Panc1 (cell line): Measurements from ENCODE around the gene TANC1. TPM values are rescaled to one million over a fixed set of nuclear protein-coding genes. Genes with fewer than 3 reads are reported as not detected.

ENCODE experiments used
- ATAC-seq: fragments of 200-7000 bp; cut with Tn5 transposase; 2 replicates; pipeline ENCODE4 v1.9.1; 2020; ENCODE audit warnings: mild to moderate bottlenecking, moderate library complexity
- Bru-seq: library from RNA; stranded (reverse); fragments of 400-500 nt; gene quantifications from one replicate; lab custom pipeline; 2021; lab: Mats Ljungman, UMichigan
- BruChase-seq, 2 experiments: library from RNA; stranded (reverse); fragments of 400-500 nt; gene quantifications; one replicate each; lab custom pipeline; 2021; lab: Mats Ljungman, UMichigan
- BruUV-seq: library from RNA; stranded (reverse); fragments of 400-500 nt; replicated peaks from 2 replicates; lab custom pipeline; 2021; lab: Mats Ljungman, UMichigan
- CTCF ChIA-PET: fragments of 300-600 bp; sonication (Branson Sonifier 250); formaldehyde crosslinking; loops from one replicate; lab custom pipeline; 2022; ENCODE audit warnings: antibody characterized with exemption; lab: Charles Lee
- POLR2A ChIA-PET: fragments of 300-600 bp; sonication (Branson Sonifier 250); formaldehyde crosslinking; loops from one replicate; lab custom pipeline; 2022; ENCODE audit warnings: antibody characterized with exemption; lab: Charles Lee
- DNase-seq: peaks from one replicate; pipeline ENCODE4 v3.0.0-alpha.2; 2010; ENCODE audit warnings: low read depth, low spot score
- H3K27ac ChIP-seq: 2 replicates; pipeline ENCODE4 v1.5.1; 2011; ENCODE audit warnings: mild to moderate bottlenecking, low read length, inconsistent platforms
- H3K27me3 ChIP-seq: fragments of 200-500 bp; sonication (Bioruptor generic); 2 replicates; pipeline ENCODE4 v1.6.0; 2014; ENCODE audit warnings: low read length, inconsistent platforms; ENCODE audit not compliant: control insufficient read depth, insufficient read depth
- H3K36me3 ChIP-seq: fragments of 200-500 bp; sonication (Bioruptor generic); 2 replicates; pipeline ENCODE4 v1.5.1; 2014; ENCODE audit warnings: inconsistent platforms, mild to moderate bottlenecking, low read length, moderate library complexity; ENCODE audit not compliant: control insufficient read depth, insufficient read depth
- H3K4me1 ChIP-seq: 2 replicates; pipeline ENCODE4 v1.5.1; 2011; ENCODE audit warnings: inconsistent platforms, mild to moderate bottlenecking, low read length, moderate library complexity; ENCODE audit not compliant: control insufficient read depth, insufficient read depth
- H3K4me3 ChIP-seq, 2 experiments: 2 replicates each; pipeline ENCODE4 v1.5.1; 2011 to 2012; ENCODE audit warnings: low read depth in 2 of 2, low read length in 2 of 2, mild to moderate bottlenecking in 2 of 2, inconsistent platforms in 1 of 2, moderate library complexity in 1 of 2
- H3K9me3 ChIP-seq: fragments of 200-500 bp; sonication (Bioruptor generic); 2 replicates; pipeline ENCODE4 v1.5.1; 2014; ENCODE audit warnings: low read depth, mild to moderate bottlenecking, inconsistent platforms, low read length, moderate library complexity; ENCODE audit not compliant: control insufficient read depth, insufficient read depth
- CTCF ChIP-seq: fragments of 450-650 bp; IDR thresholded peaks from 2 replicates; pipeline ENCODE4 v1.5.1; 2017; ENCODE audit warnings: mild to moderate bottlenecking
- POLR2AphosphoS5 ChIP-seq: IDR thresholded peaks from 2 replicates; pipeline ENCODE4 v1.6.1; 2012; ENCODE audit warnings: mild to moderate bottlenecking, low read depth, low read length, moderate library complexity
- REST ChIP-seq, 2 experiments: IDR thresholded peaks; 2 replicates each; pipeline ENCODE4 v1.6.1; 2011 to 2012; ENCODE audit warnings: low read depth in 2 of 2, control low read depth in 1 of 2, low read length in 1 of 2, mild to moderate bottlenecking in 1 of 2, moderate library complexity in 1 of 2; ENCODE audit not compliant: insufficient read depth in 1 of 2
- SIN3A ChIP-seq: IDR thresholded peaks from 2 replicates; pipeline ENCODE4 v1.6.1; 2012; ENCODE audit warnings: low read depth, mild to moderate bottlenecking, low read length, moderate library complexity, borderline replicate concordance; ENCODE audit not compliant: insufficient read depth
- TCF7L2 ChIP-seq: IDR thresholded peaks from 2 replicates; pipeline ENCODE4 v1.6.1; 2011; ENCODE audit warnings: mild to moderate bottlenecking, low read depth, low read length, inconsistent platforms
- in situ Hi-C: cut with HindIII; loops from 2 replicates; pipeline ENCODE4 v1.10.0; 2016; ENCODE audit warnings: low sequenced_read_pairs, low pct_unique_long_range_greater_than_20kb
- intact Hi-C: fragments of 100-400 bp; cut with micrococcal nuclease; formaldehyde crosslinking; loops from one replicate; pipeline ENCODE4 v1.10.0; 2022; ENCODE audit not compliant: unreplicated experiment
- long read RNA-seq: library from polyadenylated mRNA; unstranded; transcript quantifications from one replicate; pipeline ENCODE4 v2.0.0, GENCODE V29; 2021; ENCODE audit not compliant: unreplicated experiment
- polyA plus RNA-seq: library from polyadenylated mRNA; unstranded; fragments of >200 nt; gene quantifications from one replicate; pipeline ENCODE4 v1.2.1, GENCODE V29; 2012; ENCODE audit warnings: missing spikeins; ENCODE audit not compliant: insufficient read length
- total RNA-seq: library from RNA; stranded (reverse); gene quantifications from one replicate; pipeline ENCODE4 v1.2.1, GENCODE V29; 2021; ENCODE audit not compliant: unreplicated experiment

The TANC1 gene
- total RNA-seq, result 44.3 TPM
- polyA plus RNA-seq, result 28.6 TPM
- Bru-seq, nascent RNA, result percentile 93 among the genes with signal in this experiment
- BruChase-seq, experiment 1, labeled RNA remaining after a 2-hour chase, result percentile 81 among the genes with signal in this experiment
- BruChase-seq, experiment 2, labeled RNA remaining after a 6-hour chase, result percentile 79 among the genes with signal in this experiment
- long read RNA-seq, full-length matches to known transcripts, result 12 of 99 reads
- long read RNA-seq, partial matches to known transcripts, result 57 of 99 reads
- long read RNA-seq, other reads (novel, unspliced or antisense), result 30 of 99 reads

GRCh38 chr2:158968396-158969161 lies at the start of gene TANC1:
Gene TANC1 (plus strand): TSS chr2:158968640. CDS start chr2:159065911, 97,271 bp downstream.
- no peak for DNase-seq
- peak; percentile 94 for ATAC-seq
- peak within 1 kb of the TSS; percentile 91 to 97 for H3K4me3 ChIP-seq
- in situ Hi-C loops, result no loop called here
- peak within 1 kb of the TSS; percentile 96 for H3K27ac ChIP-seq
- no peaks in the 10 kb centered on the region for H3K9me3 ChIP-seq
- intact Hi-C loops, result loop anchor here (5.0 kb wide), 1 partner anchor 66 kb away; no protein-coding TSS in a partner anchor
- peaks cover 48% of the 10 kb centered on the region for H3K4me1 ChIP-seq
- TF ChIP-seq CTCF (peak; percentile 7; the same call in 1 of the 2 replicates), TCF7L2 (peak; percentile 54; the same call in 1 of the 2 replicates), REST (IDR thresholded peaks at IDR 0.05; ENCODE audit: insufficient read depth in 1 of 2, low read depth in 2 of 2, low read length in 1 of 2) (no peak), POLR2AphosphoS5 (peak; percentile 61; the same call in 1 of the 2 replicates)
- ChIA-PET POLR2A (interaction anchor here (0.6 kb wide), 1 partner anchor 127 kb away, joined by 3 read pairs; no protein-coding TSS in a partner anchor), CTCF (interaction anchor here (0.6 to 1.0 kb wide), 3 partner anchors 14 to 952 kb away, joined by 3 to 4 read pairs (median 4); no protein-coding TSS in a partner anchor)
- H3K27me3 ChIP-seq, result no peaks in the 10 kb centered on the region
- BruUV-seq, result no TSS peak
- peaks cover 6% of the 10 kb centered on the region; the same call in 1 of the 2 replicates for H3K36me3 ChIP-seq

GRCh38 chr2:158921599-158922408 lies 46.6 kb upstream of the TANC1 start:
- H3K36me3 ChIP-seq, result no peaks in the 10 kb centered on the region
- DNase-seq (no peak), ATAC-seq (no peak)
- H3K4me1 ChIP-seq, result no peaks in the 10 kb centered on the region
- in situ Hi-C loops (no loop called here), intact Hi-C loops (no loop called here)
- POLR2A ChIA-PET, result no interaction called here
- no peak for TF ChIP-seq REST (IDR thresholded peaks at IDR 0.05; ENCODE audit: insufficient read depth in 1 of 2, low read depth in 2 of 2, low read length in 1 of 2)
- no peak for TF ChIP-seq SIN3A
- no peak for TF ChIP-seq TCF7L2
- TF ChIP-seq POLR2AphosphoS5, result no peak
- TF ChIP-seq CTCF, result no peak
- H3K9me3 ChIP-seq, result no peaks in the 10 kb centered on the region
- H3K27ac ChIP-seq, result no peak overlapping the region
- CTCF ChIA-PET, result interaction anchor here (0.7 kb wide), 2 partner anchors 31 to 945 kb away, joined by 3 to 4 read pairs; no protein-coding TSS in a partner anchor
- H3K27me3 ChIP-seq, result no peaks in the 10 kb centered on the region
- no peak overlapping the region for H3K4me3 ChIP-seq
- no TSS peak for BruUV-seq
